ENCODE results near the gene TIE1.

DNA sequence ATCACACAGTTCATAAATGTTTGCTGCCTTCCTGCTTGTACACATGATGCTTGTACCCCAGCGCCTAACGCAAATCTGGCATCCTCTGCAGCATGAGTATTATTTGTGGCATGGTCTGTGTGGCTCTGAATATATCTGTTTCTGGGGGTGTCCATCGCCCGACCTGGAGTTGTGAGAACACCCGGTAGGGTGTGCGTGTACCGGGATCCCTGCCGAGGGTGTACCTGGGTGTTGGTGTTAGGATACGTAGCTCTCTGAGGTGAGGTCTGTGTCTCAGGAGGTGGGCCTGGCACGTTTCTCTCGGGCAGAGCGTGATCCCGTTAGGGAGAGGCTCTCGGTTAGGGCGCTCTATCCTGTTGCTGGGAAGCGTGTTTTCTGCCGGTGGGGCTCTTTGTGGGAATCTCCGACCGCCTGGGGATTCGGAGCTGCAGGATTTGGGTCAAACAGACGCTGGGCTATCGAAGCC, 47.6 kb downstream of the TIE1 start:
- TF ChIP-seq CTCF (conservative IDR thresholded peaks at IDR 0.05) (no peak), ZFX (IDR thresholded peaks at IDR 0.05) (0 out of 2 replicates have a peak, but pooled peaks have one; percentile 26)

All from C4-2B (cell line).